Stimulated activated CD8-positive, alpha-beta memory T cell treated with anti-CD3 and anti-CD28 coated beads, Interleukin-4, amount 100 ng/mL, for 24 hours (primary cell): ENCODE measurements around the gene KCTD4.
"Not testable (repeated sequence)": the region's sequence is repeated elsewhere in the genome, so short reads cannot be mapped to it uniquely, and the experiment has no call there.

Source experiments
- DNase-seq: peaks from one replicate; pipeline ENCODE4 v3.0.0-alpha.2; 2020; ENCODE audit warnings: low read depth

Gene KCTD4

DNA sequence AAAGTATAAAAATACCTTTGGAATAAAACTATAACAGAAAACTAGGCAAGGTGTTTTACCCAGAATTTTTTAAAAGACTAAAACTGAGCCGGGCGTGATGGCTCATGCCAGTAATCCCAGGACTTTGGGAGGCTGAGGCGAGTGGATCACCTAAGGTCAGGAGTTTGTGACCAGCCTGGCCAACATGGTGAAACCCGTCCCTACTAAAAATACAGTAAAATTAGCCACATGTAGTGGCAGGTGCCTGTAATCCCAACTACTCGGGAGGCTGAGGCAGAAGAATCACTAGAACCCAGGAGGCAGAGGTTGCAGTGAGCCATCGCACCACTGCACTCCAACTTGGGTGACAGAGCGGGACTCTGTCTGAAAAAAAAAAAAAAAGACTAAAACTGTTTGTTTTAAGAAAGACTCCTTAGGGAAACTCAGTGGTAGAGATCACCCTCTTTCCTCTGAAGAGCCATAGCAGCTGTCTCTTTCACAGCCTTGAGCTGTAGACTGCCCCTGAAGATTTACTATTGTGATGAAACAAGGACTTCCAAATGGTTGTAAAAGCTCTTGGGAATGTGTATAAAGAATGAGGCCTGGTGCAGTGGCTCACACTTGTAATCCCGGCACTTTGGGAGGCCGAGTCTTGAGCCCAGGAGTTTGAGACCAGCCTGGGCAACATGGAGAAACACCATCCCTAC lies 14.7 kb upstream of the KCTD4 start:
- no peak for DNase-seq

DNA sequence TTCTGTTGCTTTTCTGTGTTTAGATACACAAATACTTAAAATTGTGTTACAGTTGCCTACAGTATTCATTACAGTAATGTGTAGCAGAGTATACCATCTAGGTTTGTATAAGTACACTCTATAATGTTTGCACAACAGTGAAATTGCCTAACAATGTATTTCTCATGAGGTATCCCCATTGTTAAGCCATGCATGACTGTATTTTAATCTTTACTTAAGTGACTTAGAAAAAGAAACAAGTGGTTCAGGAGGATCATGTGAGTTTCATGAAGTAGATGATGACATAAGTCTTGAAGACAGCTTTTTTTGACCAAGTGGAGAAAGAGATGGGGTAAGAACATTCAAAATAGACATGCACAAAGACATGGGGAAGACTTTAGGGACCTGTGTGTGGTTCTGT lies 8.4 kb upstream of the KCTD4 start:
- no peak for DNase-seq

DNA sequence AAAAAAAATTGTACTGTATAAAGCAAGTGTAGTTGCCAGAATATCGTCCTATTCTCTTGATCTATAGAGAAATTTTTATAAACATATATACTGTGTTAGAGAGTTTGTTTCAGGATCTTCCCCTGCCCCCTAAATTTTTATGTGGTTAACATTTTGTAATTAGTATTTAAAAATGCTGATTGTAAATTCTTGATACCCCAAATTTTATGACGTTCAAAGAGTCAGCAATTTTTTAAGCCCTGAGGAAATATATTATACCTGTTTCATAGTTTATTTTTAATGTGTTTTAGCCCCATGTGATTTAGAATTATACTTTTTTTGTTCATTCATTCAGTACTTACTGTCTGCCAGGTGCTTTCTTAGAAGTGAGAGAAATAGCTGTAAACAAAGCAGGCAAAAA lies 7.3 kb upstream of the KCTD4 start:
- DNase-seq: no peak

DNA sequence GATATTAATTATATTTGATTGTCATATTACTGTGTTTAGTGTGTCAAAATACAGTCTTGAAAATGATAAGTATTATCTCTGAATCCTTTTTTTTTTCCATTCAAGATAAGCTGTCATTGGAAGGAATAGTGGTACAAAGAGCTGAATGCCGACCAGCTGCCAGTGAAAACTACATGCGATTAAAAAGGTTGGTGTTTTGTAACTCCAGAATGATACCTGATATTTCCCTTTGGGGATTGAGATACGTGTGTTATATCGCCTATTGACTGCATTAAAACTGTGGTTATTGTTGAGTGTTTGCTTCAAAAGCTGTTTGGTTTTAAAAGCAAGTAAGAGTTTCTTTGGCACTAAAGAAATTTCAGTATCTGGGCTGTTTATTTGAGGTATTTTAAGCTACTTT lies 6.5 kb upstream of the KCTD4 start:
- no peak for DNase-seq

DNA sequence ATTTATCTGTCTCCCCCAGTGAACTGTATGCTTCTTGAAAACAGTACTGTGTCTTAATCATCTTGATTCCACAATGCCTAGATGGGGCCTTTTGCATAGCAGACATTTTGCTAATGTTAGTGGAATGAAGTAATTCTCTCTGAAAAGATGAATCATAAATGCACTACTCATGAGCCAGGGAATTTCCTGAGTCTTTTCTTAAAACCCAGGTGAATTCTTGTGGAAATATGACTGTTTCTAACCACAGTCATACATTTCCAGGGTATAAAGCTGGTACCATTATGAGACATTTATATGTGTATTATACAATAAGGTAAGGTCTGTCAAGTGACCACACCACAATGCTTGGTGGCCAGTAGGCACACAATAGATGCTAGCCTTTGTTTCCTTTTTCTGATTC lies 5.5 kb upstream of the KCTD4 start:
- DNase-seq: no peak

DNA sequence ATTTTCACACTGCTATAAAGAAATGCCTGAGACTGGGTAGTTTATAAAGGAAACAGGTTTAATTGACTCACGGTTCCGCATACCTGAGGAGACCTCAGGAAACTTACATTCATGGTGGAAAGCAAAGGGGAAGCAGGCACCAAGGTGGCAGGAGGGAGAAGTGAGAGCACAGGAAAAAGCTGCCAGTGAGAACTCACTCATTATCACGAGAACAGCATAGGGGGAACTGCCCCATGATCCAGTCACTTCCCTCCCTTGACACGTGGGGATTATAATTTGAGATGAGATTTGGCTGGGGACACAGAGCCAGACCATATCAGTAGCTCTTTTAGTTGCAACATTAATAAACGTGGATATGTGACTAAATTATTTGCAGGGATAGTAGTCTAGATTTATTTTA lies 4.3 kb upstream of the KCTD4 start:
- DNase-seq: no peak

DNA sequence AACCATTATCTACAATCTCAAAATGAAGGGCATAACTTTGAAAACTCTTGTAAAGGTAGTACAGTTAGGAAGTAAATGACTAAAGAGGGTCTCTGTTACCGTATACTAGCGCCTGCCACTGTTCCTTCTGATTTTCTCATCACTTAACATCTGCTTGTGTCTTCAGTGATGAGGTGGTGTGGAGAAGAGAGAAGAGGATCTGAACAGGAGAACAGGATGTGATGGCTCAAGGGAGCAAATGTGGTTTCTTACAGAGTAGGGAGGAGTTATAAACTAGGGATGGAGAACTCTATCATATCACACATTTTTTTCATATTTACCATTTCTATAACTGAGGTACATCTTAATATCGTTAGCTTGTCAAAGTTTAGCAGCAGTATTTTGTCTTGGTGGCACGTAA lies 1.1 kb downstream of the KCTD4 start:
- DNase-seq: no peak

DNA sequence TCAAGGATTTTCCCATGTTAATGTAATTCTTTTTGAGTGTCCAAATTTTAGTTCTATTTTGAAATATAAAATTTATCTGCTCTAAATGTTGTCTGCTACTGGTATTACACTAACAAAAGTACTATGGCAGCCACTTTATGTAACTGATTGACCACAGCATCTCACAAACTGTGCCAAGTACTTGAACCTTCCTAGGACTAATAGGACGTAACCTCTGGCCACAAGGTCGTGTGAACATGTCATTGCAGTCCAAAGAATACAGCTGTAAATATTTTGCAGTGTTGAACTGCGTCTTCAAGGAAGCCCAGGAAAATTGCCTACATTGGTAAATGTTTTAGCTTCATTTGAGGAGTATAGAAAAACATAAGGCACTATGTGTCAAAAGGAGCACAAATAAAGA lies 1.9 kb downstream of the KCTD4 start:
- DNase-seq: no peak

DNA sequence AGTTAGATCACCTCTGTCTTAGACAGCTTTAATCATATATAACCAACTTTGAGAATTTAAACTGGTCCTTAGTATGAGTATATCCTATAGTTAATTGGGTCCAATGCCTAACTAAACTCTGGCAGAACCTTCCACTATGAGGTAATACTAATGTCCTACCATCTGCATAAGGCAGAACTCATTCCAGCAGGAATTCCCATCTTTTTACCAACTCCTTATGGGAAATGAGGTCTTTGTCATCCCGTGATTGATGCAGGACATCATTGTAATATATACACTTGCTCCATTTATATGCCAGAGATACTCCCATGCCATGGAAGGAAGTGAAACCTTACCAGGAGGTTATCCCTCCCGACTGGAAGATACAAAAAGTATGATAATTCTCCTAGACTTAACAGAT lies 2.8 kb downstream of the KCTD4 start:
- DNase-seq: no peak

DNA sequence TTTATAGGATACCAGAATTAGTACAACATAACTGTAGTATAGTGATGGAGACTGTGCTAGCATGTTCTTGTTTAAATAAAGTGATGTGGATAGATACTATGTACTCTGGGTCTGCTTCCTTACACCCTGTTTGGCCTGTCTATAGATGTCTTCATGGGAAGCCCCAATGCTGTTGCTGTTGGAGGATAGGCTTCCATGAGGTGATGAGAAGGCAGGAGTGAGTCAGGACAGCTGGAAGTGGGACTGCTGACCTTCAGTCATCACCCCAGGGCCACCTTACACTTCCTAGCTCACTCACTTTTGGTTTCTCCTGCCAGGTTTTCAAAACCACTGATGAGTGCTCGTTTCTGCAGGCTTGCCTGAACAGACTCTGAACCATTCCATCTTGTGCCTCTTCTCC lies 4.2 kb downstream of the KCTD4 start:
- DNase-seq: no peak

DNA sequence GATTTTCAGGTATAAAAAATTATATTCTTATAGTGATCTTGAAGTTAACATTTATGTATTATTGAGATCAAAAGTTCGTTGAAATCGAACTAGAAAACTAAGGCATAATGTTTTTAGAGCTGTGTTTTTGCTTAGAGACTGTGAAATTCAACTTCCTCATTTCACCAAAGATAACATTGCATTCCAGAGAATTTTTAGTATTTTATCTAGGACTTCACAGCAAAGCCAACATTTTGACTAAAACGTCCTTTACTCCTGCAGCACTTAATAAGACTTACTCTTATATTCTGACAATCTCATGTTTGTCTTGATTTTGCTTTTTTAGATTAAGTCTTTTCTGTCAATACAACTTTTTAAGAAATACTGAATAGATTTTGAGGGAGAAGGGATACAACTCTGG lies 4.7 kb downstream of the KCTD4 start:
- no peak for DNase-seq

DNA sequence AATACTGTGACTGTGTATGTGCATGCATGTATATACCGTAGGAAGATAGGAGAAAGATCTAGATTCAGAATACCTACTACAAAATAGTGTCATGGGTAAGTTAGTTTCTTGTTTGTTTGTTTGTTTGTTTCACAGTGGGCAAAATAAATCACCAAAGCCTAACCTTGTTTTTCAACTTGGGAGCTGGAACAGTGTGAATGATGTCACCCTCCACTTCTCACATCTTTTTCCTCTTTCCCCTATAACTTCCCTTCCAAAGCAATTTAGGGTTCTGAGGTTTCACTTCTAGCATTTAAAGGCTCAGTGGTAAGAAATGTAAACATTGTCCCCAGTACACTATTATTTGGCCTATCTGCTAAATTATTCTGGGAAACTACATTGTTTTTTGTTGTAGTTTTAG lies 5.4 kb downstream of the KCTD4 start:
- DNase-seq: no peak

DNA sequence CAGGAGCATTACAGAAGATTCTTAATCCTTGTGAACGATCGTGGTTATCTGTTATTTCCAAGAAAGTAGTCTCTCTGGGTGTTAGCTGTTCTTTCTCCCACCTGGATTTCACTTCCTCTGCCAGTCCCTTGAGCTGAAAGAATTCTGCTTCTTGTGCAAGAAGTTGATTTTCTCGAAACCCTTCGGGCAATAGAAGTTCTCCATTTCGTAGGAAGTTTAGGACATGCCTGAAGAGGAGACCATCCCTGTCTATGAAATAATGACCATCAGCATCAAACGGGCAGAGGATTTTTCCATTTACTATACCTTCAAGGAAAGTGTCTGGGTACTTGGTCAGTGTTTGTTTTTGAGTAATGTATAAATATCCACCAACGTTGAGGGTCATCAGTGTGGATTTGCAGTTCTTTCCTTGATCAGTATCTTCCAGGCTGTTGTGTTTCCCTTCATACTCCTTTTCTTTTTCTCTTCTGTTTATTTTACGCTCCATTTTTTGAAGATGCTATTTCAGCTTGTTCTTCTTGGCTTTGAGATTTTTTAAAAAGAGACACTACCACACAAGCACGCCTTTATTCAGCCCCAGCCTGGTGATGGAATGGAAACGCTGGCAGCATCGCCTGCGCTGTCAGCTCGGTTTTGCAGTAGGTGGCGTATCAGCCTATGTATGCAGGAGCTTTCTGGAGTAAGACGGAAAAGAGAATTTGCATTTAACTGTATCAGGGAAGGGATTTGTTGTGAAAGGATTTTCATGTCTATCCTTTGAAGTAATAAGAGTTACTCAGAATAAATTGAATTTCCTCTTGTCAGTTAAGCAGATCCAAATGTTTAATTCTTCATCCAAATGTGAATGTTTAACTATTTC lies 6.5 kb downstream of the KCTD4 start:
- DNase-seq: no peak

DNA sequence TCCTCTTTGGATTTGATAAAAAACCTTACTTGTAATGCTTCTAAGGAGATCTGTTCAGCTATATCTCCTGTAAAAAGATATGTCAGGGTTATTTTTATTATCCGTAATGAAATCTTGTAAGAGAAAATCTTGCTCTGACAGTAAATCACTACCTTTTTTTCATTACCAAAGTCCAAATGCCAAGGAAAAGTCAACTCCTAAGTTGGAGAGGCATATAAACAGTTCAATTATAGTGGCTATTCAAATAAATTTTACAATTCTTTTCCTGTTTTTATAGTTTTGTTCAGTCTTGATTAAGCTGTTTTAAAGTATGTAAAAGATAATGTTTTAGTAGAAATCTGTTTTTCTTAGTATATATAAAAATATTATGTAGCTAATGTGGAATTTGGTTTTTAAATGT lies 9.0 kb downstream of the KCTD4 start:
- DNase-seq: no peak

DNA sequence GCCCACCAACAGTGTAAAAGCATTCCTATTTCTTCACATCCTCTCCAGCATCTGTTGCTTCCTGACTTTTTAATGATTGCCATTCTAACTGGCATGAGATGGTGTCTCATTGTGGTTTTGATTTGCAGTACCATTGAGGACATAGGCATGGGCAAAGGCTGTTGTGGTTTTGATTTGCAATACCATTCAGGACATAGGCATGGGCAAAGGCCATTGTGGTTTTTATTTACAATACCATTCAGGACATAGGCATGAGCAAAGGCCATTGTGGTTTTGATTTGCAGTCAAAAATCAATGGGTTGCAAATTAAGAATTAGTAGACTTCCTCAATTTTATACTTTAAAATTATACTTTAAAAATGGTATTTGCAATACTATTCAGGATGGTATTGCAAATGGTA lies 11.3 kb downstream of the KCTD4 start:
- not testable (repeated sequence) for DNase-seq

DNA sequence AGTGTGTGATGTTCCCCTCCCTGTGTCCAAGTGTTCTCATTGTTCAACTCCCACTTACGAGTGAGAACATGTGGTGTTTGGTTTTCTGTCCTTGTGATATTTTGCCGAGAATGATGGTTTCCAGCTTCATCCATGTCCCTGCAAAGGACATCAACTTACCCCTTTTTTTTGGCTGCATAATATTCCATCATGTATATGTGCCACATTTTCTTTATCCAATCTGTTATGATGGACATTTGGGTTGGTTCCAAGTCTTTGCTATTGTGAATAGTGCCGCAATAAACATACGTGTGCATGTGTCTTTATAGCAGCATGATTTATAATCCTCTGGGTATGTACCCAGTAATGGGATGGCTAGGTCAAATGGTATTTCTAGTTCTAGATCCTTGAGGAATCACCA lies 11.8 kb downstream of the KCTD4 start:
- DNase-seq: not testable (repeated sequence)

DNA sequence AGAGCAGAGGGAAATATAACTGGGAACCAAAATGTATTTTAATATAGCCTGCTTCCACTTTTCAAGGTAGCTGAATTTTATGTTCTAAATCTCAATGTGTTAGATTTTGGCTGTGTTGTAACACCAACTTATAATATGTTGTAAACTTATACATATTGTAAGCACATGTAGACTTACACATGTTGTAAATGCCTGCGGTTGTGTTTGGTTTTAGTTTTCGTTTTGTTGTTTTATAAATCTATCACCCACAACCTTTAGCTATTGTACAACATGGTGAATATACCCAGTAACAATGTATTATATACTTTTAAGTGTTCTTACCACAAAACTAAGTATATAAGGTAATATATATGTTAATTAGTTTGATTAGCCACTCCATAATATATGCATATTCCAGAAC lies 15.6 kb downstream of the KCTD4 start:
- DNase-seq: no peak

DNA sequence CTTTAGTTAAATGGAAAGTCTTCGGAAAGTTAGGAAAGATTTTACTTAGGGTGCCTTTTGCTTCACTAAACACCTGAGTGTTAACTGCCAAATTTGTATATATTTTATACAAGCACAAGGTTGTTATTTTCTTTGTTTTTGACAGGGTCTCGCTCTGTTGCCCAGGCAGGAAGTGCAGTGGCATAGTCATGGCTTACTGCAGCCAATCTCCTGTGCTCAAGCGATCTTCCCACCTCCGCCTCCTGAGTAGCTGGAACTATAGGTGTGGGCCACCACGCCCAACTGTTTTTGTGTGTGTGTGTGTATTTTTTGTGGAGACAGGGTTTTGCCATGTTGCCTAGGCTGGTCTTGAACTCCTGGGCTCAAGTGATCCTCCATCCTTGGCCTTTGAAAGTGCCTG lies 16.2 kb downstream of the KCTD4 start:
- no peak for DNase-seq

DNA sequence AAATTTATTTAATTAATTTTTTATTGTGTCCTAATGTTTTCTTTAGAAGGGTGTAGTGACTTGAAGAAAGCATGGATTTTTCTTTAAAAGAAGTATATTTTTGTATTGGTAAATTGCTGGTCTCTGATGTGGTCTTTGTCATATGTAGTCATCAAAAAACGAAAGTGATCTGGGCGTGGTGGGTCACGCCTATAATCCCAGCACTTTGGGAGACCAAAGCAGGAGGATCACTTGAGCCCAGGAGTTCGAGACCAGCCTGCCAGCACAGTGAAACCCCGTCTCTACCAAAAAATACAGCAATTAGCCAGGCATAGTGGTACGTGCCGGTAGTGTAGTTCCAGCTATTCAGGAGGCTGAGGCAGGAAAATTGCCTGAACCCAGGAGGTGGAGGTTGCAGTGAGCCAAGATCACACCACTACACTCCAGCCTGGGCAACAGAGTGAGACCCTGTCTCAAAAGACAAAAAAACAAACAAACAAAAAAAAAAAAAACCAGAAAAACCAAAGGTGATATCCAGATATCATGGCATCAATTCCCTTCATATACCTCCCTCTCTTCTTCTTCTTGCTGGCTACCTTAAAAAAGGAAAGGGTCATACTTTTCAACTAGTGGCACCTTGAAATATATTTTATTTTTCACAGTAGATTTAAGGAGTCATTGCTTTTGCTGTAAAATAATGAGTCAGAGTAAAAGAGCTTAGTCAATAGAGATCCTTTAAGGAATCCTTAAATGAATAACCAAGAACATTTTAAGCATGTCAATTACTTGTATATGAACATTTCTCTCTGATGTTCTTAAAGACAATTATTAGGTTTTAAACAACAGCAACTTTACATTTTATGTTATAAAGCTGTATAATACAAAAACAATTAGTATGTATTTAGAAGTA lies 19.9 kb downstream of the KCTD4 start:
- DNase-seq: no peak

DNA sequence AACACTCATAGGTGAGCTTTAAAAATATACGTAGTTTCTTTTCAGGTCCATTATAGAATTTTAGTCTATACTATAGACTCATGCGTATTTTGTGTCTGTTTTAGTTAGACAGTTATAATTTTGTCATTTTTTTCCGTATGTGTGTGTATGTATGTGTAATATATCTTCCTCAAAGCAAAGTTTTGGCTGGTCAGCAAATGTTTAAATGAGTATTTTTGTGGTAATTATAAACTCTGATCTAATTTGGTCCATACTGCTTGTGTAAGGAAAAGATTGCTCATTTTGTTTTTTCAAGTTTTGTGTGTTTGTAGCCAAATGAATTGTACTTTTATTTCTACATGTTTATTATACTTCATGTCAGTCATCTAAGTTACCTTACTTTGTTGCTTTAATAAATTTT lies 20.5 kb downstream of the KCTD4 start:
- no peak for DNase-seq

DNA sequence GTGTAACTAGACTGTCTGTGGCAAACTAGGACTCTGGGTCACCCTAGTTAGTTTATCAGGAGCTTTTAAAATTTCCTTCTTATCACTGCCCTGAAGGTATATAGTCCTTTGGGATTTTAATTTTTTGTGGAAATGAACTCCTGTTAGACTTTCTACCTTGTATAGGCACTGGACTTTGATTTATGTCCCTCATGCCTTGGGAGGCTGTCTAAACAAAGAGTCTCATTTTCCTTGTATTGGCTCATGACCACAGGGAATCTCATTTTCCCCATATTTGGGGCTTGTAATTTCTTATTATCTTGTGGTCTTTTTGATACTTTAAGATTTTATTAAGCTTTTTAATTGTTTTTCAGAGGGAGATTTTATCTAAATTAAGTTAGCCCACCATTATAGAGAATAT lies 21.4 kb downstream of the KCTD4 start:
- no peak for DNase-seq

DNA sequence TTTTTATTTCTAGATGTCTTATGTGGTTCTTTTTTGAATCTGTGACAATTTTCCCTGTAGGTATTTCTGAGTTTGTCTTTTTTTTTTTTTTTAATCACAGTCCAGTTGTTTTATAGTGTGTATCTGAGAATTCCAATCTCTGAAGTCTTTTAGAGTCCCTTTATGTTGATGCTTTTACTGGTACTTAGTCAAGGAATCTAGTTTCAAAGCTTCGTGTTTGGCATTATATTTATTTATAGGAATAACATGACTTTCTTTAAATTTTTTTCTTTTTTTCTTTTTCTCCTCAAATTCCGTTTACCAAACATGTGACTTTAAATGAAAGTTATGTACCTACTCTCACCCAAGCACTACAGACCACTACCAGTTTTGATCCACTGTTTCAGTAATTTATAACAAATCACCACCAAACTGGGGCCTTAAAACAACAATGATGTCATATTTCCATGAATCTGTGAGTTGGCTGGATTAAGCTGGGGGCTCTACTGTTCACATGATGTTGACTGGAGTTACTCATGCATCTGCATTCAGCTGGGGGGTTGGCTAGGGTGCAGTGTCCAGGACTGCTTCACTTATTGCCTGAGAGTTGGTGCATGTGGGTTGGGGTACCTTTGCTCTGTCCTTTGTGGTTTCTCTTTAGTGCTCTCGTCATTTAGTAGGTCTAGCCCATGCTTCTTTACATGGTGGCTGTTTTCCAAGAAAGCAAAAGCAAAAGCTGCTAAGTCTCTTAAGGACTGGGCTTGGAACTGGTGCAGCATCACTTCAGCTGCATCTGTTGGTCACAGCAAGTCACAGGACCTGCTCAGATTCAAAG lies 22.3 kb downstream of the KCTD4 start:
- DNase-seq: no peak
